HuH-7.5 (cell line): Measurements from ENCODE around the gene MSLN.

Experiments
- DNase-seq: peaks from one replicate; pipeline ENCODE4 v3.0.0; 2011; ENCODE audit warnings: low spot score

The MSLN gene

DNA sequence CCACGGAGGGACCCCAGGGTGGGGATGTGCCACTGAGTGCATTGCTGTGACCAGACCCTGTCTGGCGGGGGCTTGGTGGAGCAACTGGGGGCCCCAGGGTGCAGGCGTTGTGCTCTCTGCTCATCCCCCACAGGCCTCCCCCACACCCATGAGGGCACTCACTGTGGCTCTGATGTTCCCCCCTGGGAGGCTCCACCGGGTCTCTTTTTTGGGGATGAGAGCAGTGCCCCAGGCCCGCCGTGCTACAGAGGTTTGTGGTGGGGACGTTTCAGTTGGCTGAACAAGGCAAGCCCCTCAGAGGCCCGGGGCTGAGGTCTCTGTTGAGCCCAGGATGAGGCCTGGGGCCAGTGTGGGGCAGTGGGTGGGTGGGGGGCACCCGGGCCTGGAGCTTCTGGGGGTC lies 36.8 kb upstream of the MSLN start:
- no peak for DNase-seq

DNA sequence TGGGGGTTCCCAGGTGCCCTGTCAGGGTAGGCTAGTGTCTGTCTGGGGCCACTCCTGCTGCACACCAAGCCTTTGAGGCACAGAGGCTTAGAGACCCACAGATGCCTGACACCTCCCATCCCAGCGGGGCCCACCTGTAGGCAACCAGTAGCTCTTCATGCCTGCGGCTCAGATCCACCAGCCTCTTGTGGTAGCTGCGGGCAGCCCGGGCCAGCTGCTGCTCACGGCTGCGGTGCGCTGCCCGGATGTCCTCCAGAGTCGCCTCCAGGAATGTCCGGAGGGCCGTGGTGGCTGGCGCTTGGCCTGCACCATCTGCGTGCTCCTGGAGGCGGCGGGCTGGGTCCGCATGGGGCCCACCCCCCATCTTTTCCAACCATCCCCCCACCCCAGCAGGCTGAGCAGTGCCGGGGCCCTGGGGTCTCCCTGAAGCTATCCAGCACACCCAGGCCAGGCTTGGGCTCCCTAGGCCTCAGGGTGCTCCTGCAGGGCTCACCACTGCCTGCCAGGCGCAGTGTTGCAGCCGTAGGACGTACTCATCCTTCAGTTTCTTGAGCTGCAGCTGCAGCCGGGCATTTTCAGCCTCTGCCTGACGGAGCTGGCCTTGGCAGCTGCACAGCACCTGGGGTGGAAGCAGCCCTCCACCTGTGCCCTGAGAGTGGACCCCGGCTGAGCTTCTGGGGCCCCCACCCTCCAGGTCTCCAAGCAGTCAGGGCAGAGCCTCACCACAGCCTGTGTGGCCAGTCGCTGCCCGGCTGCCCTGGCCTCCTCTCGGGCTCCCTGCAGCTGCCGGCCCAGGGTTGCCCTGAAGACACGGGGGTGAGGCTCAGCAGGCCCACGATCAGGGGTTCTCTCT lies 36.1 kb upstream of the MSLN start:
- no peak for DNase-seq

DNA sequence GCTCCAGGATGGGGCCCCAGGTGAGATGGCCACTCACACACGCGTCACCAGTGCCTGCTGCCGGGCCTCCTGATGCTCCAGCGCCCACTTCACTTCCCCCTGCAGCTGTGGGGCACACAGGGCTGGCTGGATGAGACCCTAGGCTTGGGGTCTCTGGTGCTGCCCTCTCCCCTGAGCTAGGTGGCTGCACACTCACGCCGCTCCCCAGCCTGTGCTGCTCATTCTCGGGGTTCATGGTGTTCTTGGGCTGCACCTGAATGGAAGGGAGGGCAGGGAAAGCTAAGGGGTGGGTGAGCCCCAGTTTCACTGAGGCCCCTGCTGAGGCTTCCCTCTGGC lies 35.5 kb upstream of the MSLN start:
- no peak for DNase-seq

DNA sequence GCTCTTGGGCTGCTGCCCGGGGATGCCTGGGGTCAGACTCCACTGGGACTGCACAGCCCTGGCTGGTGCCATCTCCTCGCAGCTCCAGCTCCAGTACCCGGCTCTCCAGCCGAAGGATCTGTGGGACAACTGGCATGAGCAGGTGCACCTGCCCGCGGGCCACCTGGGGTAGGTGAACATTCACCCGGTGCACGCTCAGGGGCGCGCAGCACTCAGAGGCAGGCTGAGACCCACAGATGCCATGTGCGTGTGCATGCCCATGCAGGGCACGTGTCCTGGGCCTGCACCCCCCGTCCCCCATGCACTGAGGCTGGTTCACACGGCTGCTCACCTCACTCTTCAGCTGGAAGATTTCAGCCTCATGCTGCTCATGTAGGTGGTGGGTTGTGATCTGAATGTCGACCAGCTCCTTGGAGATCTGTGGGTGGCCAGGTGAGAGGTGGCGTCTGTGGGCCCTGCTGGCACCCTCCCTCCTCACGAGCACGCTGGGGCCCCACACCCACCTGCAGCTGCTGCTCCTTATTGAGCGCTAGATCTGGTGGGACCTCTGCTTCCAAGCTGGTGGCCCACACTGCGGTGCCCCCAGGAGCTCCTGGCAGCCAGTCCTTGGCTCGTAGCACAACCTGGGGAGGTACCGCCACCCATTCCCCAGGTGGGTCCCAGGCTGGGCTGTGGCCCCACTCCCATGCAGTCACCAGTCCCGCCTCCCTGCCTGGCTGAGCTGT lies 34.9 kb upstream of the MSLN start:
- DNase-seq: no peak

DNA sequence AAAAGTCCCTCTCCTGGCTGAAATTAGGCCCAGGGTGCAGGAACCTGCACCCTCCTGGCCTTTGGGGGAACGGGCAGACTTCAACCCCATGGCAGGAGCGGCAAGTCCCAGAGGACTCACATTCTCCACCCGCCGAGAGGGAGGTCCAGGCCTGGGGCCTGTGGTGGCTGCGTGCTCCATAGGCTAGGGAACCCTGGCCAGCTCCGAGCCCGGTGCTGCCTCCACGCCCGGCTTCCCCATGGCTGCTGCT lies 34.4 kb upstream of the MSLN start:
- DNase-seq: no peak

DNA sequence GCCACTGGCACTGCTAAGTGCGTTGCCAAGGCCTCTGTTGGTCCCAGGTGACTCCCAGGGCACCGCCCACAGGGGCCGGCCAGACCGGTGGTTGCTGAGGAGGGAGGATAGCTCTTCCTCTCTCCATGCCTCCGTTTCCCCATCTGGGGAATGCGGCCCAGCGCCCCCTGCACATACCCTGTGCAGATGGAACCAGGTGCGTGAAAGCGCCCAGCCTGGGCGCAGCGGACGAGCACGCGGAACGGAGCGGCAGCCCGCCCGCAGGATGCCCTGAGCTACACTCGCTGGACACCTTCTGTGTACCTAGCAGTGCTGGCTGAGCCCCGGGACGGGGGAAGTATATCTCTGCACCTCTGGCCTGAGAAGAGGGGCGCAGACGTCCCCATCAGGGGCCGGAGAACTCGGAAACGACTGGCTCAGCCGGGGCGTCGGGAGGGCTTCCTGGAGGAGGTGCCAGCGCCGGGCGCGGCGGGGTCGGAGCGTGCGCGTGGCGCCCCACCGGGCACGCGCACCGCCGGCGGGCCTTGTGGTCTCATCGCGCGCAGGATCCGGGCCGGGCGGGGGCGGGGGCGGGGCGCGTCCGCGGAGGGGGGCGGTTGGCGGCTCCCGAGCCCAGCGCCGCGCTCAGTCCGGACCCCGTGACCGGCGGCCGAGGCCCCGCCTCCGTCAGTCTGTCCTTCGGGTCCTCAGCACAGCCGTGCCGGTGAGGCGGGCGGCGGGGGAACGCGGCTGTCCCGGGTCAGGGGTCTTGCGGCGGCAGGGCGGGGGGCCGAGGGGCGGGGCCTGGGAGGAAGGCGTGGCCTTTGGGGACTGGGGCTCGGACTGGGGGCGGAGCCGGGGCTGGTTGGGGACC lies 33.9 kb upstream of the MSLN start, which contains the start of the genes CCDC78 and HAGHL:
Gene CCDC78 (minus strand): TSS at position 6 of the 853 bp plus-strand sequence. CDS start 76 bp downstream, outside the sequence.
Gene HAGHL (plus strand): TSS at position 669 of the 853 bp plus-strand sequence. CDS start 404 bp downstream, outside the sequence.
- DNase-seq: peak; percentile 81

DNA sequence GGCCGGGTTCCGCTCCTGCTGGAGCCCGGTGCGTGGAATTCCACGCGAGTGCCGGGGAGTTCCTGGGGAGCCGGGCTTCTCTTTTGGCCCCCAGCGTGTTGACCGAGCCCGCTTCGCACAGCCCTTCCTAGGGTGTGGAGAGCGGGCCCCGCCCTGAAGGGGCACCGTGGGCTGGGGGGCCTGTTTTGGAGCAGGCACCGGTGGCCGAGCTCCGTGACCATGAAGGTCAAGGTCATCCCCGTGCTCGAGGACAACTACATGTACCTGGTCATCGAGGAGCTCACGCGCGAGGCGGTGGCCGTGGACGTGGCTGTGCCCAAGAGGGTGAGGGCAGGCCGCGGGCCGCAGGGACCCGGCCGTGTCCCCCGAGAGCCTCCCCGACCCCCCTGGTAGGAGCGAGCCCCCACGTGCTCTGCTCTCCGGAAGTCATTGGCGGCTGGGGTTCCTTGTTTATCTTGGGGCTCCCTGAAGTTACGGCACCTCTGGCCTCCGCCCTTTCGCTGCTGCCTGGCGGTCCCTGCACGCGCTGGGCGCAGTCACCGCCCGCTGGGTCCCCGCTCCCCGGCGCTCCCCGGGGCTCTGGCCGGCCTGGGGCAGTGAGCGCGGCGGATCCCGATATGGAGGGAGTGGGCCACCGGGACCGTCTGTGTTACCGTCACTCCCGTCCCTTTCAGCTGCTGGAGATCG lies 33.1 kb upstream of the MSLN start:
- no peak for DNase-seq

DNA sequence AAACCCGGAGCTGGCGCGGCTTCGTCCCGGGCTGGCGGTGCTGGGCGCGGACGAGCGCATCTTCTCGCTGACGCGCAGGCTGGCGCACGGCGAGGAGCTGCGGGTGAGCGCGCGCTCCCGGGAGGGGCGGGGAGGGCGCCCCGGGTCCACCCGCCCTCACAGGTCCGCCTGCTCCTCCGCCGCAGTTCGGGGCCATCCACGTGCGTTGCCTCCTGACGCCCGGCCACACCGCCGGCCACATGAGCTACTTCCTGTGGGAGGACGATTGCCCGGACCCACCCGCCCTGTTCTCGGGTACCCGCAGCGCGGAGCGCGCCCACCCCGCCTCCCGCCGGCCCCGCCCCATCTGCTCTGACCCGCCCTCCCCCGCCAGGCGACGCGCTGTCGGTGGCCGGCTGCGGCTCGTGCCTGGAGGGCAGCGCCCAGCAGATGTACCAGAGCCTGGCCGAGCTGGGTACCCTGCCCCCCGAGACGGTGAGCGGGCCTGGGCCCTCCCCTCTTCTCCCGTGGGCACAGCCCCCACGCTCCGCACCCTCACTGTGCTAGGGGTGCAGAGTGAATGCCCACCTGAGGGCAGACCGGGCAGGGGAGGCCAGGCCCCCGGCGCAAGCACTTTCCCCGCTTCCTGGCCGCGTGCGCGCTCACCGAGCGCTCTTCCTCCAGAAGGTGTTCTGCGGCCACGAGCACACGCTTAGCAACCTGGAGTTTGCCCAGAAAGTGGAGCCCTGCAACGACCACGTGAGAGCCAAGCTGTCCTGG lies 32.2 kb upstream of the MSLN start:
- DNase-seq: peak; percentile 81

DNA sequence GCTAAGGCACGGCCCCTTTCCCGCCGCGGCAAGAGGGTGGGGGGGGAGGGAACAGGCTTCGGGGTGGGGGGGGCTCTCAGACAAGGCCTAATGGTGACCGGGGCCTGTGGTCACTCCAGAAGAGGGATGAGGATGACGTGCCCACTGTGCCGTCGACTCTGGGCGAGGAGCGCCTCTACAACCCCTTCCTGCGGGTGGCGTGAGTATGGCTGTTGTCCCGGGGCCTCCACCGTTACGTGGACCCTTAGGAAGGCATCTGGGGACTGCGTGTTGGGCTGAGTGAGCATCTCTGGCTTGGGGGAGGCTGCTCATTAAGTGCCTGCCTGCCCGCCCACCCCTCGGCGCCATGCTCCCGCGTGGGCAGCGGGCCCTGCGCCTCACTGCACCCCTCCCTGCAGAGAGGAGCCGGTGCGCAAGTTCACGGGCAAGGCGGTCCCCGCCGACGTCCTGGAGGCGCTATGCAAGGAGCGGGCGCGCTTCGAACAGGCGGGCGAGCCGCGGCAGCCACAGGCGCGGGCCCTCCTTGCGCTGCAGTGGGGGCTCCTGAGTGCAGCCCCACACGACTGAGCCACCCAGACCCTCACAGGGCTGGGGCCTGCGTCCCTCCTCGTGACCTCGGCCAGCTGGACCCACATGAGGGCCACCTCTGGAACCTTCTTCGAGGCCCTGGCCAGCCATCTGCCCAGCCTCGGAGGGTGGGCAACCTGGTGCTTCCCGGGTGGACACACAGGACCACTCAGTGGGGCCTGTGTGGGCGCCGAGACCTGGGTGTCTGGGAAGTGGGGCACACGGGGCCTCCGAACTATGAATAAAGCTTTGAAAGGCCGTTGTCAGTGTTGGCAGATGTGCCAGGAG lies 31.4 kb upstream of the MSLN start:
- no peak for DNase-seq

DNA sequence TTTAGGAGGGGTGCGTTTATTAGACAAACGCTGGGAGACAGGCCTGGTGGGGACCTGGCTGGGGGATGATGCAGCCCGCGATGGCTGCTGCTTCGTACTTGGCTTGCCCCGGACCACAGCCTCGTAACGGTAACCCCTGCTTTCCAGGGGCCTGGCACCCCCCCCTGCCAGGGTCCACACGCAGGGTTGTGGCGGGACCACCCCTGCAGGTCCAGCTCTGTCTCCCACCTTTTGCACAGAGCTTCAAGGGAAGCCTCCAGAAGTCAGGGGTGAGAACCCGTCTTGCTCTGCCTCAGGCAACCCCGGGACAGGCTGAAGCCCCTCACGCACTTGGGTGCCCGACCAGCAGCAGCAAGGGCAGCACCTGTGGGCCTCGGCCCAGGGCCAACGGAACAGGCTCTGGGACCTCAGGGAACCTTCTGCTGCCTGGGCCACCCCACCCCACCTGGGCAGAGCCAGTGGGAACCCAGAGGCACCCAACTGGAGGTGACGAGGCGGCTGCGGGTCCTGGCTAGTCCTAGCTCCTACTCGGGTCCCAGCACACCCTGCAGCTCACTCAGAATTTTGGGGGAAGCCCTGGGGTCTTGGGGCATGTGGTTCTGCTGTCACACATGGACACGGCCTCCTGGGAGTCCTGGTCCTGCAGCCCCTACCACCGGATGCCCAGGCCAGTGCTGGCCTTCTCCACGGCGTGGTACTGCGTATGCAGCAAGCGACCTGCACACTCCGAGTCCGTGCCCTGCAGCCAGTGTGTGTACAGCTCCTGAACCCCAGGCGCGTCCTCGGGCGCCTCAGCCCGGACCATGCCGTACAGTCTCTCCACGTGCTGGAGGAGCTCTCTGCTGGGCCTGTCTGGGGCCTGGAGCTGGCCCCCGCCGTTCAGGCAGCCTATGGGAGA lies 30.5 kb upstream of the MSLN start:
- no peak for DNase-seq

DNA sequence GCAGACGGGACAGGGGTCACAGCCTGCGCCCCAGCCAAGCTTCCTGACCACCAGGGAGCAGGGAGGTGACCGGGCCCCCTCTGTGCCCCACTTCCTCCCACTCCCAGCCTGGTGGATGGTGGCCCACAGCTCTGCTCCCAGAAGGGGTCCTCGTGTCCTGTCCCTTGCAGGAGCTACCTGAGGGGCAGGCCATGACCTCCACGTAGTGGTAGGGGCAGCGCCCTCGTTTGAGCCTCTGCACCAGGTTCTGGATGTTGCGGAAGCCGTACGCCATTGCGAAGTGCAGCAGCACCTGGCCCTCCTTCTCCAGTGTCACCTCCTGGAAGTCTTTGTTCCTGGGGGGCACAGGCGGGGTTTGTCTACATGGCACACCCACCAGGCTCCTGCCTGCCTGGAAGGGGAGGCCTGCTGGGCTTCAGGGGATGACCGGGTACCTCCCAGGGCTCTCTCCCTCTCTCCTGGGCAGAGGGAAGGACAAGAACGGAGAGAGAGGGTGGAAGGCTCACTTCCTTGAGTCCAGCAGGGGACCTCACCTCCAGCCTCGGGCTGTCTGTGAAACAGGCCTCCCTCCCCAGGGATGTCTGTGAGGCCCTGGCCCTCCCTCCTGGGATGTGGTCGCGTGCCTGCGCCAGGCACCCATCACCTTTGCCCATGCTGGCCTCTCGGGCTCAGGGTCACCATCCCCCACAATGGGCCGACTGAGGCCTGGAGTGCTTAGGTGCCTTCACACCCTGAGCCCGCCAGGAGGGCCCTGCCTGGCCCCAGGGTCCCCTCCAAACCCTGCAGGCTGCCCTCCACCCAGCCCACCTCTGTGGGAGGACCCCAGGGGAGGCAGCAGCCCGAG lies 29.6 kb upstream of the MSLN start:
- no peak for DNase-seq

DNA sequence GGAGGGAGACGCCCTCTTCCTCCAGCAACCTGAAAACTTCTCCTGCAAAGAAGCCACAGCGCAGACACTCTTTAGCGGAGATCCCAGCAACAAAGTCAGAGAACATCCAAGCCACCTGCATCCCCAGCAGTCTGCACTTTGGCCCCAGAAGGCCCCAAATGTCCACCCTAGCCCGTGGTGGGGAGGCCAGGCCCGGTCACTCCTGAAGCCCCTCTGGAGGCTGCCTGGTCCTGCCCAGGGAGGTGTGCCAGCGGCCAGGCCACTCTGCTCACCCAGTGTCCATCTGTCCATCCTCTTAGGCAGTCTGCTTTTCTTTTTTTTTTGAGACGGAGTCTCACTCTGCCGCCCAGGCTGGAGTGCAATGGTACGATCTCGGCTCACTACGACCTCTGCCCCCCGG lies 28.2 kb upstream of the MSLN start:
- DNase-seq: no peak

DNA sequence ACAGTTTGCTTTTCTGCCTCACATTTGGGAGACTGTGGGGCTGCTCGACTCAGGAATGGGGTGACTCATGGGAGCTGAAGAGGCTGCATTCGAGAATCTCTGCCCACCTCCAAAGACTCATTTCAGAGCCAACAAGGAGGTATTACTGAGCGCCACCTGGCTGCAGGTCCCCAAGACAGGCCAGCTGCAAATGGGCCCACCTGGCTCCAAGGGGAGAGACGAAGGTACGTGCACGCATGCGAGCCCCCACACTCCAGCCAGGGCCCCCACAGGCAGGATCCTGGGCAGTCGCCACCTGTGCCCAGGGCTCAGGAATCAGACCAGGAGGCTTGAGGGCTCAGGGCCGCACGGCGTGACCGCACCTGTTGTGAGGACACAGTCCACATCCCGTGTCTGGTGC lies 27.6 kb upstream of the MSLN start:
- DNase-seq: no peak

DNA sequence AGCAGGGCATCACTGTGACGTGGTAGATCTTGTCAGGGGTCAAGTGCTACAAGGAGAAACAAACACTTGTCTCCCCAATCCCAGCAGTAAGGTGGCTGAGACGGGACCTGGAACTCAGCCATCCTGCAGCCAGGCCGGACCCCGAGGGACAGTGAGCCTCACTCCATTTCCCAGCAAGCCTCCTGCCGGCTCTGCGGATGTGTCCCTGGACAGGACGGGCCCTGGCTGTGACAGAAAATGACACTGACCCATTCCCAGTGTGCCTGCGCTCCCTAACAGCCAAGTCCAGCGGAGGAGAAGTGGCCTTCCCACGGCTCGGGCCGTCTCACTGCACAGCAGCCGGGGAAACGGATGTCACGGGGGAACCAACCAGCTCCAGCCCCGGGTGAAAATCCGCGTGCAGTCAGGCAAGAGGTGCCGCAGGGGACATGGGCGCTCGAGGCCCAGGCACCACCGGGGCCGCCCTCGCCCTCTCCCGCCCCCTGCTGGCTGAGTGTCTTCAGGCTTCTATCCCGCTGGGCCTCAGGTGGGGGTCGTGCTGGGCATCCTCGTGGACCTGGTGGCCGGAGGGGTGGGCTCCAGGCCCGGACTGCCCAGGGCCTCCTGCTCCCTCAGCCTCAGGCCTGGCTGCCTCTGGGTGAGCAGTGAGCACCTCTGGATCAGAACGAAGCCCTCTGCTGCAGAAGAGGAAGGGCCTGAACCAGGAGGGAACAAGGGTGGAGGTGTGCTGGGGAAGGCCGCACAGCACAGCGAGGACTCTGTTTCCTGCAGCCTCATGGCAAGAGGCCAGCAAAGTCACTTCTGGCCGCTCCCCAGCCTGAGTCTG lies 26.9 kb upstream of the MSLN start:
- DNase-seq: no peak

DNA sequence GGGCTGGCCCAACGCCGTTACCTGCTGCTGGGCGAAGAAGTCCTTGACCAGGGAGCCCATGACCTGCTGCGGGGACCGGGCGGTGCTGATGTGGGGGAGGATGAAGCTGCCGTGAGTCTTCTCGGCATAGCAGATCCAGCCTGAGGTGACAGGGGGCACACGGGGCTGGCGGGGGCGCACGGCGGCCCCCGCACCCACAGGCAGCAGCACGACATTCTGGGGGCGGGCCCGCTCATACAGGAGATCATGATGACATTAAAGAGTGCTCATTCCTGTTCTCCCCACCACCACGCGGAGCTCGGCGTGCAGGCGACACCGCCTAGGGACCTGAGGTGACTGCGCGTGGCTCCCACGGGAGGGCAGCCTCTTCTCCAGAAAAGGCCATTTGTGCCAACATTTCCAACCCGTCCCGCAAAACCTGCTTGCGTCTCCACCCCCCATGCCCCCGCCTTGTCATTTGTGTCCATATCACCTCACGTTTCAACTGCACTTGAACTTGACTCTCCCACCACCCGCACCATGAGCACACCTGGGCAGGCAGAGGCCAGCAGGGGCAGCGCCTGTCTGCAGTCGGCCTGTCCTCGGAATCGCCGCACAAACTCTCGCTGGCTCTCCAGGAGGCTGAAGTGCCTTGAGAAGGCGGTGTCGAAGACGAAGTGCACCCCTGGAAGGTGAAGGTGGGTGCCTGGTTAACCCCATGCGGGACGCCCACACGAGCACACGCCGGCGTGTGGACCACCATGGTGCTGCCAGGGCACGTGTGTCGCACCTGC lies 26.1 kb upstream of the MSLN start:
- DNase-seq: no peak

DNA sequence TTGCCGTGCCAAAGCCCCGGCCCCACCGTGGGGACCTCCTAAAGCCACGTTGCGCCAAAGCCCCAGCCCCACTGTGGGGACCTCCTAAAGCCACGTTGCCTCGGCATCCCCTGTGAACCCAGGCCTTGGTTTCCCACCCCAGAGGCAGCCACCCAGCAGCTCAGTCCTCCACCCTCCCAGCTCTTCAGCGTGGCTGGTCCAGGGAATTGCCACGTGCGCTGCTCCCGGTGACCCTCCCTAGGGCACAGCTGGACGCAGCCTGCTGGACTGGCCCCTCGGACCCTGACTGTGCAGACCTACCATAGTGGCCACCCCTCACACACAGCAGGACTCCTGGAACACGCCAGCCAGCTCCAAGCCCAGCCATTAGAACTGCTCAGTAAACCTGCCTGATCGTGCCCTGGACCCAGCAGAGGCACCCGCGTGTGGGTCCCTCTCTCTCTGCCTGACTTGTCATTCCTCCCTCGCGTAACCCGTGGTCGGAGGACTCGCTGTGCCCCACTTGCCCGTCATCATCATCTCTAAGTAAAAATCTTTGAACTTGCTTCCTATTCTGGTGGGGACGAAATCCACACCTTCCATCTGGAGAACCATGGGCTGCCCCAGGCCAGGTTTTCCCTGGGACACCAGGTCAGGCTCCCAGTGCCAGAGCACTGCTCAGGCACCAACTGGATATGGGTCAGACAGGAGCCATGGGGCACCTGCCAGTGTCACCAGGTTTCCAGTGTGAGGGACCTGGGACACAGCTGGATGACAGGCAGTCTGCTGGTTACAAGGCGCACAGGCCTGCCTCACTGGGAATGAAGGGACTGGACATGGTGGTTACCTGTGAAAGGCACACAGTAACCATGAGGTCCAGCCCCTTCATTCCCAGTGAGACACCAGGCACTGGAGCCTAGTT lies 25.3 kb upstream of the MSLN start:
- no peak for DNase-seq
